ENCODE data around the gene BPIFB2. TPM values are rescaled to one million over a fixed set of nuclear protein-coding genes. Genes with fewer than 3 reads are reported as not detected.

The BPIFB2 gene
- total RNA-seq, 3 donors from 2014 or later = 0.98 to 1.0 TPM; not detected in 1

- Histone ChIP-seq H3K36me3 (no peaks in the 10 kb centered on the region), H3K4me1 (no peaks in the 10 kb centered on the region), H3K9me3 (peaks cover 0 to 6% of the 10 kb centered on the region in 2 donors), H3K4me3 (no peak overlapping the region), H3K27ac (no peak overlapping the region), H3K27me3 (no peaks in the 10 kb centered on the region)
- intact Hi-C loops (cut with DNase I; ENCODE audit: low total_unique reads) = no loop called here
- no peak for DNase-seq (ENCODE audit: low spot score in 2 of 2)
- TF ChIP-seq CTCF (IDR thresholded peaks at IDR 0.05) (no peak), POLR2A (IDR thresholded peaks at IDR 0.05) (no peak), POLR2AphosphoS5 (IDR thresholded peaks at IDR 0.05) (no peak)
These were observed 2.4 kb upstream of the BPIFB2 start for GRCh38 chr20:33005132-33005566.

- intact Hi-C loops (cut with DNase I; ENCODE audit: low total_unique reads) = no loop called here
- Histone ChIP-seq H3K27ac (no peak overlapping the region), H3K4me1 (no peaks in the 10 kb centered on the region), H3K36me3 (no peaks in the 10 kb centered on the region), H3K4me3 (no peak overlapping the region), H3K27me3 (no peaks in the 10 kb centered on the region), H3K9me3 (peaks cover 0 to 6% of the 10 kb centered on the region in 2 donors)
- TF ChIP-seq POLR2A (IDR thresholded peaks at IDR 0.05) (no peak), CTCF (IDR thresholded peaks at IDR 0.05) (no peak), POLR2AphosphoS5 (IDR thresholded peaks at IDR 0.05) (no peak)
- no peak for DNase-seq (ENCODE audit: low spot score in 2 of 2)
These were observed 1.4 kb upstream of the BPIFB2 start for GRCh38 chr20:33005908-33006775.

- intact Hi-C loops (cut with DNase I; ENCODE audit: low total_unique reads) = no loop called here
- TF ChIP-seq POLR2A (IDR thresholded peaks at IDR 0.05) (no peak), CTCF (IDR thresholded peaks at IDR 0.05) (no peak), POLR2AphosphoS5 (IDR thresholded peaks at IDR 0.05) (no peak)
- no peak for DNase-seq (ENCODE audit: low spot score in 2 of 2)
- no peaks in the 10 kb centered on the region for H3K4me1 ChIP-seq
- H3K36me3 ChIP-seq = no peaks in the 10 kb centered on the region
- H3K27ac ChIP-seq = no peak overlapping the region
- no peak overlapping the region for H3K4me3 ChIP-seq
- no peaks in the 10 kb centered on the region for H3K27me3 ChIP-seq
- H3K9me3 ChIP-seq = peaks cover 0 to 6% of the 10 kb centered on the region in 2 donors
These were observed 628 bp upstream of the BPIFB2 start for GRCh38 chr20:33006776-33007375.

- Histone ChIP-seq H3K36me3 (no peaks in the 10 kb centered on the region), H3K4me1 (no peaks in the 10 kb centered on the region), H3K4me3 (no peak overlapping the region), H3K27ac (no peak overlapping the region), H3K27me3 (no peaks in the 10 kb centered on the region), H3K9me3 (peaks cover 0 to 6% of the 10 kb centered on the region in 2 donors)
- intact Hi-C loops (cut with DNase I; ENCODE audit: low total_unique reads) = no loop called here
- no peak for DNase-seq (ENCODE audit: low spot score in 2 of 2)
- TF ChIP-seq POLR2AphosphoS5 (IDR thresholded peaks at IDR 0.05) = no peak
- no peak for TF ChIP-seq CTCF (IDR thresholded peaks at IDR 0.05)
- TF ChIP-seq POLR2A (IDR thresholded peaks at IDR 0.05) = no peak
These were observed 1.1 kb downstream of the BPIFB2 start for GRCh38 chr20:33008336-33009213.
